Measurements from ENCODE around the gene AKIRIN1.
"Not testable (repeated sequence)": the region's sequence is repeated elsewhere in the genome, so short reads cannot be mapped to it uniquely, and the experiment has no call there.

AKIRIN1 gene

DNA sequence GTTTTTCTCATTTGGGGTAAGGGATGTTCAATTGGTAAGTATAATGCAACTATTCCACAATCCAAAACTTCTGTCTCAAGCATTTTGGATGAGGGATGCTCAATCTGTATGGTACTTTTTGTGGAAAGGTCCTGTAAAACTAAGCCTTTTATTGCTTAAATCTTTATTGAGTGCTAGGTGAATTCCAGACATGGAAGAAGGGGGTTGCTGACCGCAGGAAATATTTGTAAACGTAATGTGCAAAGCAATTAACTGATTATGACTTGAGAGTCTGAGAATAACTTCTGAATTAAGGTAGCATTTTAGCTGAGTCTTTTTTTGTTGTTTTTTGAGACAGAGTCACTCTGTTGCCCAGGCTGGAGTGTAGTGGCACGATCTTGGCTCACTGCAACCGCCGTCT, 3.1 kb downstream of the AKIRIN1 start:
- no peak for DNase-seq (ENCODE audit: low read depth in 2 of 2)

DNA sequence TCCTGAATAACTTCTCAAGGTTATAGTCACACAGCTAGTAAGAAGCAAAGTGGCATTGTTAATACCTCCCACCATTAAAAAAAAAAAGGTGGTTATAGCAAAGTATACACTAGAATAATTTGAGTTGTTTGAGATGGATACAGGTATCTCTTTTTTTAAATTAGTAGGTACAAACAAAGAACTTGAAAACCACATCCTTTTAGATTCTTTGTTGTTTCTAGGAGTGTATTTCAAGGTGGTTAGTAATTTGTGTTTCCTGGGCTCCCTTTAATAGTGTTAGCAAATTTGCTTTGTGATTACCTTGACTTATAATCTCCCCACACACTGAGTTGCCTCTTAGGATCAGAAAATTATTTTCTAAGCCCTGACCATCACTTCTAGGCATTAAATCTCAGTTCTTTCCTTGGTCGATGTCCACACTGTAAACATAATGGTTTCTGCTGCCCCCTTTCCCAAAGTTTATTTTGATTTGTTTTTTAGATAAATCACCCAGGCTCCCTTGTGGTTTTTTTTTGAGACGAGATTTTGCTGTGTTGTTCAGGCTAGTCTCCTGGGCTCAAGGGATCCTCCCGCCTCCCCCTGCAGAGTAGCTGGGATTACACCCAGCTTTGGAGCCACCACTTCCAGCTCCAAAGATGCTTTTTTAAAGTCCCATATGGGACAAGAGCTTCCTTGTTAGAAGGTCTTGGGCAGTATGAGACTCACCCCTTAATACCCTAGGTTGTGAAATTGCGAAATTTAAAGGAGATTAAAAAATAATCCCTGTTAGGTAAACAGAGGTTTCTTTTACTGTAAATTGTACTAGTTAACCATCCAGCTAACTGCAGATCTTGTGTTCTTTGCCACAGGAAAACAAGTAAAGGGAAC, 6.2 kb downstream of the AKIRIN1 start:
- DNase-seq (ENCODE audit: low read depth in 2 of 2), result no peak

DNA sequence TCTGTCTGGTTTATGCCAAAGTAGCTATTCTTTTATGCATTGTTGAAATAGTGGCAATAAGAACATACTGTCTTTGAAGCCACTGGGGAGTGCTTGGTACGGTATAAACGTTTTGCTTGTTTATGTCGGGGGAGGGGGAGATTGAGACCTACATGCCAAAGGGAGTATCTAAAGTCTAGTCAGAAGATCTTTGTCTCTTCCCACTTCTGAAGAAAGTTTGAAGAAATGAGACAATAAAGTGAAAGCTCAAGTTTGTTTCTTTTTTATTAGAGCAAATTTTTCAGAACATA, 6.8 kb downstream of the AKIRIN1 start:
- DNase-seq (ENCODE audit: low read depth in 2 of 2), result no peak

DNA sequence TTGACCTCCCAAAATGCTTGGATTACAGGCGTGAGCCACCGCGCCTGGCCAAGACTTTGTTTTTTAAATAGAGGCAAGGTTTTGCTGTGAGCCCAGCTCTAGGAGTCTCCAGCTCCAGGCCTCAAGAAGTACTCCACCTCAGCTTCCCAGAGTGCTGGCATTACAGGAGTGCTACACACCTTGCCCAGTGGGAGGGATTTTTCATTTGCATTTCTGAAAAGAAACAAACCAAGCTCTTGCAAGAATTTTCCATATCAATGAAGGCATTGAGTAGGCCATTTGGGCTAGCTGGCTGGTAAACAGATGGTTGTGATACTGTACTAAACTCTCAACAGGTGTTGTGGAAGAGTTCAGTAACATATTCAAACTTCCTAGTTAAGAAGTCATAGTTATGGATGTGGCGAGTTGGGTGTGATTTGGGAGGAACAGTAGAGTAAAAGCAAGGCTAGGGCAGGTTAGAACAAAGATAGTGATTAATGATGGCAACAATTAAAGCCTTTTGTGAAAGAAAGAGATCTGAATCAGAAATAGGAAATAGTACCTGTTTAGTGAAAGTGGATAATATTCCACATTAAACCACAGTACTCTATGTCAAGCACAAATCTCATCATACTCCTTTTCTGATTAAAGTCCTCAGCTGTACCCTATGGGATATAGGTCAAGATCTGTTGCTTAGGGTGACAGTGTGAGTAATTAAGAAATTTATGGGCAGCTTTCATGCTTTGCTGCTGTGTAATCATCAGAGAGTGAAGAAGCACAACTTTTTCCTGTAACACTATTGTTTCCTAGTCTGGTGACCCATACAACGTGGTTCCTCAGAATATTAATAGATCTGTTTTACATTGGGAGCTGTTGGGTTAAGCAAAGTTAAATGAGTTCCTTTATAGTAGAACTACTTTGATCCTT, 10.7 kb downstream of the AKIRIN1 start:
- no peak for DNase-seq (ENCODE audit: low read depth in 2 of 2)

DNA sequence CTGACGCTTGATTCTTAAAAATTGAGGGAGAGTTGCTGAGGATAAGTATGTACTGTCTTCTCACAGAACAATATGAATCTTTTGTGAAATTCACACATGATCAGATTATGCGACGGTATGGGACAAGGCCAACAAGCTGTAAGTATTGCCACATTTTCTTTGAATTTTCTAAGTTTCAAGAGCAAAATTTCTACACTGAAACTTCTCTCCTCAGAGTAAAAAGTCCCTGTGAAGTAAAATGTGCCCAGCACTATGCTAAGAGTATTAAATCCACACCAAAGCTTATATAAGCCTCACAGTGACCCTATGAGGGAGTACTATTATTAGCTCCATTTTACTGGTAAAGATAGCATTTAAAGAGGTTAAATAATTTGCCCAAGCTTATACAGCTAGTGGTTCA, 12.2 kb downstream of the AKIRIN1 start:
- DNase-seq (ENCODE audit: low read depth in 2 of 2), result no peak

DNA sequence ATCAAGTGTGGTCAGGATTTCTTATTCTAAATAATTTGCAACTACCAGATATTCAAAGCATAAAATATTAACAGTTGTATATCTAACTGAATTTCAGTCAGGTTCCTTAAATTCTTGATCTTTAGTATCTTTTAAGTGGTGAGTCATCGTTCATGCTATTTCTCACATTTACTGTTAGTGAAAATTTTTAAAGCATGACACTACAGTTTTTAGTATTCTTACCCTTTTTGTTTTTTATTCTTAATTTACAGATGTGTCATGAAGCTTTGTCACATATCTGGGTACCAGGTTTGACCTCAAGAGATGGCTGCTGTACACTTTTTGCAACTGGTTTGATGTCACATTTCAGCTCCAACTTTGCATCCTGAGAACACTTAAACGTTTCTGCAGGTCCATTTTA, 12.7 kb downstream of the AKIRIN1 start:
- DNase-seq (ENCODE audit: low read depth in 2 of 2), result no peak

DNA sequence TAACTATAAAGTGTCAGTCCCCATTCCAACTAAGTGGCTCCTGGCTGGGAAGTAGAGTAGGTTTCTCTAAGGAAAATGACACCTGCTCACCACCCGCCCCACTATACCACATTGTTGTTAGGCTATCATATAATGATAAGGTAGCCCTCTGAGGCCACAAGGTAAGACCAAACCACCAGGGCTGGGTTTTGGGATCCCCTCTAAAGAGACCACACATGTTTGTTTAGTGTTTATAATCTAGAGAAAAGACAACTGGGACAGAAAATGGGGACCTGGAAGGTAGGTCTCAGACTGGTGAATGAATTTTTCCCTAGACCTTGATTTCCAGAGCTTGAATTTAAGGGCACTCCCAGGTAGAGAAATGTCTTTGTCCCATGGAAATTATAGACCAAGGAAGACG, 15.2 kb downstream of the AKIRIN1 start:
- DNase-seq (ENCODE audit: low read depth in 2 of 2), result no peak

DNA sequence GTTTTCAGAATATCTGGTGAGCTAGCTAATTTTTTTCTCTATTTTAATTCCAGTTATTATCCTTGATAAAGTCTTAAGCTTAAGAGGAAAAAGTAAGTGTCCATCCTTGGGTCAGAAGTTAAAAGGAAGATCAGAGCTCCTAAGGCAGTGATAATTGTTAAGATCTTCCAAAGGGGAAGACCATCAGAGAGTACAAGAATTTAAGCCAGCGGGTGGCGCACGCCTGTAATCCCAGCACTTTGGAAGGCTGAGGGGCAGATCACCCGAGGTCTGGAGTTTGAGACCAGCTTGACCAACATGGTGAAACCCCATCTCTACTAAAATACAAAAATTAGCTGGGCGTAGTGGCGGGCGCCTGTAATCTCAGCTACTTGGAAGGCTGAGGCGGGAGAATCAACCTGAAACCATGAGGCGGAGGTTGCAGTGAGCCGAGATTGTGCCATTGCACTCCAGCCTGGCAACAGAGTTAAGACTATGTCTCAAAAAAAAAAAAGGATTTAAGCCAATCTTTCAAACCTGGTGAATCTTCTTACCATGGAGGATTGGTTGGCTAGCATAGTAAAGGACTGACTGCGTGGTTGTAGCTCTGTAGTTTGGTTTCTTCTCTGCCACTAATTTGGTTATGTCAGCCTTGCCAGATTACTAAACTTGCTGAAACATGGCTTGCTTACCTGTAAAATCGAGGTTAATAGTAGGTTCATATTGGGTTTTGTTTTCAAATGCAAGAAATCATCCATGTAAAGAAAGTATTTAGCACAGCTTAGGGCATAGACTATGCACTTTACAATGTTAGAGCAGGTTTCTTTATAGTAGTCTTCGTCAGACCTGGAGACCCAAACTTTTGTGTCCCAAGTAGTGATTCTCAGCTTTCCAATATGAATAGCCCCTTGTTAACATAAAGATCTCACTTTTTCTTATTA, 15.9 kb downstream of the AKIRIN1 start:
- DNase-seq (ENCODE audit: low read depth in 2 of 2), result no peak

DNA sequence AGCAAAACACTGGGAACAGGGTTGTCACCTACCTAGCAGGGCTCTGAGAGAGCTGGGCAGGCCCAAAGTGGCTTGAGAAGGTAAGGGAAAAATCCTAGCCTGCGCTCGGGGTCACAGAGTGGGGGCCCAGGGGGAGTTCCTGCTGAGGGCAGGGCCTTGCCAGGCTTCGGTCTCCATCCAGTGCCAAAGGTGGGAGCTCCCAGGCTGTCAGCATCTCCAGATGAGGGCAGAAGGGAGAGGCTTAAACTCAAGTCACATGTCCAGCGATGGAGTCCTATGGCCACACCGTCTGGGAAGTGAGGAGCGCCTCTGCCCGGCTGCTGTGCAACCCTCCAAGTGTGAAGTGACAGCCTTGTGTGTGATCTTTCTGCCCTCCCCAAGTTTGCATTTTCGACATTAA, 23.9 kb downstream of the AKIRIN1 start:
- DNase-seq (ENCODE audit: low read depth in 2 of 2), result not testable (repeated sequence)

DNA sequence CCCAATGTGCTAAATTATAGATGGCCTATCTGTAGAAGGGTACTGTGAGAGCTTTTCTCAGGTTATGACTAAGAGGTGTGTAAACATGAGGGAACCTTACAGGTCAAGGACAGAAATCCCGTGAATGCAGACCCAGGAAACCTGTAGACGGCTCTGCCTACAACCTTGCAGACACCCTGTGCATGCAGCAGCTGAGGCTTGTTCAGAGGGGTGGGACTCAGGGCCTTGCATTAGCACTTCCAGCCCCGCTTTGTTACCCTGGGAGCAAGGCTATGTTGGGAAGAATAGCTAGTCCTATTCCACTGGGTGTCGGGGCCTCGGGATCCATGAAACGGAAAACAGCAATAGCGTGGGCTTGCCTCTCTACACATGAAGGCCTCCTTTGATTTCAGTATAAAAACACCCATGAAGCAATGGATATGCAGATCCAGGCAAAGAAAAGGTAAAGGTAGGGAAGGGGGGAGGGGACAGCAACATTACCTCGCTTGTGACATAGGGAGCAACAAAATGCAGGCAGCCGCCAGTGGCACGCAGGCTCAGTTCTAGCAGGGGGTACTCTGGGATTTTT, 25.6 kb downstream of the AKIRIN1 start:
- DNase-seq (ENCODE audit: low read depth in 2 of 2), result no peak

DNA sequence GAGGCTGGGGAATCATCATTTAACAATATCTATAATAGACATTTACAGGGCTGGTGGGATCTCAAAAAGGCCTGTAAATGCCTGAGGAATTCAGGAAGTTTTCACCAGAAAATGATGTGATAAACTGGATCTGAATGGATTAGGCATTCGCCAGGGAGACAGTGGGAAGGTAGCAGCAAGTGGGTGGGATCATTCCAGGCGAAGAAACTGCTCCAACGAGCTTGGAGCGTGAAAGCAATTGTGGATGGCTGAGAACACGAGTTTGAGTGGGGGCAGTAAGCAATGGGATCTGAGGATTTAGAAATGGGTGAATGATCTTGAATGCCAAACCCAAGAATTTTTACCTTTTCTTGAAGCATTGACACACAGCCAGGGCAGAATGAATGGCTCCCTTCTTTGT, 26.2 kb downstream of the AKIRIN1 start:
- no peak for DNase-seq (ENCODE audit: low read depth in 2 of 2)

DNA sequence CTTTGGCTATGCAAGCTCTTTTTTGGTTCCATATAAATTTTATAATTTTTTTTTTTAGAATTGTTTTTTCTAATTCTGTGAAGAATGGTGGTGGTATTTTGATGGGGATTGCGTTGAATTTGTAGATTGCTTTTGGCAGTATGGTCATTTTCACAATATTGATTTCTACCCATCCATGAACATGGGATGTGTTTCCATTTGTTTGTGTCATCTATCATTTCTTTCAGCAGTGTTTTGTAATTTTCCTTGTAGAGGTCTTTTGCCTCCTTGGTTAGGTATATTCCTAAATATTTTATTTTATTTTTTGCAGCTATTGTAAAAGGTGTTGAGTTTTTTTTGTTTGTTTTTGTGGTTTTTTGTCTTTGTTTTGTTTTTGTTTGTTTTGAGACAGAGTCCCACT, 29.4 kb downstream of the AKIRIN1 start:
- not testable (repeated sequence) for DNase-seq (ENCODE audit: low read depth in 2 of 2)

DNA sequence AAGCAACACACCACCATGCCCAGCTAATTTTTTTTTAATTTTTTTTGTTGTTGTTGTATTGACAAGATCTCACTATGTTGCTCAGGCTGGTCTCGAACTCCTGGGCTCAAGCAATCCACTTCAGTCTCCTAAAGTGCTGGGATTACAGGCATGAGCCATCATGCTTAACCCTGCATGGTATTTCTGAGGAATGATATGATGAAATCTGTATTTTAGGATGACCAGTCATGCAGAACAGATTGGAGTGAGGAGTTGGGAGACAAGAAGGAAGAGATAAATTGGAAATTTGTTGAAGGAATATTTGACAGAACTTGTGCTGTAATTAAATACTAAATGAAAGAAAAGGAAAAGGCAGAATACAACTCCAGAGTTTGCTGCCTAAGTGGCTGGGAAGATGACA, 30.4 kb downstream of the AKIRIN1 start:
- DNase-seq (ENCODE audit: low read depth in 2 of 2), result no peak

DNA sequence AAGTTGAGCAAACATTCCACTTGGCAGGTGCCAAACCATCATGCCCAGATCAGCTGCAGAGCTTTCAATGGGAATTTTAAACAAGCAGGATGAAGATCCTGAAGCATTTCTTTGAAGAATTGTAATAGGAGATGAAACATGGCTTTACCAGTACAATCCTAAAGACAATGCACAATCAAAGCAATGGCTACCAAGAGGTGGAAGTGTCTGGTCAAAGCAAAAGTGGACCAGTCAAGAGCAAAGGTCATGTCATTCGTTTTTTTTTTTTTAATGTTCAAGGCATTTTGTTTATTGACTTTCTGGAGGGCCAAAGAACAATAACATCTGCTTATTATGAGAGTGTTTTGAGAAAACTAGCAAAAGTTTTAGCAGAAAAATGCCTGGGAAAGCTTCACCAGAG, 32.1 kb downstream of the AKIRIN1 start:
- DNase-seq (ENCODE audit: low read depth in 2 of 2), result no peak

DNA sequence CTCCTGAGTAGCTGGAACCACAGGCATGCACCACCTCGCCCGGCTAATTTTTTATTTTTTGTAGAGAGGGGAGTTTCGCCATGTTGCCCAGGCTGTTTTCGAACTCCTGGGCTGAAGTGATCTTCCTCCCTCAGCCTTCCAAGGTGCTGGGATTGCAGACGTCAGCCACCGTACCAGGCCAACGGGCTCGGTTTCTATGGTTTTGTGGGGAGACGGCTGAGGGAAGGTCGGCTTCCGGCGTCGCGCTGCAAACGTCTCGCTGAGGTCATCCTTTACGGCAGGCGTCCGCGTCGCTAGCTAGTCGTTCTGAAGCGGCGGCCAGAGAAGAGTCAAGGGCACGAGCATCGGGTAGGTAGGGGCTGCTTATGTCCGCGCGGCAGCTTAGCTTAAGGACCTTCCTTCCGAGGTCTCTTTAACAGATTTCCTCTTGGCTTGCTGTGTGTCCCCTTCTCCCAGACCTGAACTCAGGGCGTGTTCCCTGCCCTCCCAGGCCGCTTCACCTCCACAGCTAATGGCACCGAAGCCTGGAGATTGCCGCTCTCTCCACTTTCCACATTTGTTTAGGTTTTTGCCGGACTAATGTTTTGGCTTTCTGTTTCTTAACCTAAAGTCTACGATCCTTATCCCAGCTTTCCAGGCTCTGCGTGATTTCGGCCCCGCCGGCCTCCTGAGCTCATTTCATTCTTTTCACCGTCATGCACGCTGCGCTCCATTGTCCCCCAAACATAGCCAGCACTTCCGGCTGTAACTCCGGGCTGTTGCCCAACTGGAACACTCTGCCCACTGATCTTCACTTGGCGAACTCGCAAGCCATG, 35.2 kb downstream of the AKIRIN1 start, which contains the start of gene NDUFS5:
Gene NDUFS5 (plus strand): TSS at position 300 of the 815 bp plus-strand sequence. CDS start 2,375 bp downstream, outside the sequence.
- peak; percentile 66 to 74 for DNase-seq (ENCODE audit: low read depth in 2 of 2)

DNA sequence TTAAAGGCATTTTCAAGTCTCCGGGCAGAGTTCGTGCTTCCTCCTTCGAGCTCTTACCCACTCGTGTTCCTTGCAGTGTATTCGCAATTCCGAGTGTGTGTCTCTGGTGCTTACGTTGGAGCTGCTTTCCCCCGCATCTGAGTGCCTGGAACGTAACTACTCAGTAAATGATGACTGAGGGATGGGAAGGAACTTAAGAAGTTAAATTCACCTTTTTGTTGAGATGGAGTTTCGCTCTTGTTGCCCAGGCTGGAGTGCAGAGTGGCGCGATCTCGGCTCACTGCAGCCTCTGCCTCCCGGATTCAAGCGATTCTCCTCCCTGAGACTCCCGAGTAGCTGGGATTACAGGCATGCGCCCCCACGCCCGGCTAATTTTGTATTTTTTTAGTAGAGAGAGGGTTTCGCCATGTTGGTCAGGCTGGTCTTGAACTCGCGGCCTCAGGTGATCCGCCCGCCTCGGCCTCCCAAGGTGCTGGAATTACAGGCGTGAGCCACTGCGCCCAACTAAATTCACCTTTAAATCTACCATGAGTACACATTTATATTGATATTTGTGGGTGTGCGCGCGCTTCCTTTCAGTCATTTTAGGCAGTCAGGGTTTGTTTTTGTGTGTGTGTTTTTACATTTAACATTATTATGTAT, 35.9 kb downstream of the AKIRIN1 start:
- no peak for DNase-seq (ENCODE audit: low read depth in 2 of 2)

DNA sequence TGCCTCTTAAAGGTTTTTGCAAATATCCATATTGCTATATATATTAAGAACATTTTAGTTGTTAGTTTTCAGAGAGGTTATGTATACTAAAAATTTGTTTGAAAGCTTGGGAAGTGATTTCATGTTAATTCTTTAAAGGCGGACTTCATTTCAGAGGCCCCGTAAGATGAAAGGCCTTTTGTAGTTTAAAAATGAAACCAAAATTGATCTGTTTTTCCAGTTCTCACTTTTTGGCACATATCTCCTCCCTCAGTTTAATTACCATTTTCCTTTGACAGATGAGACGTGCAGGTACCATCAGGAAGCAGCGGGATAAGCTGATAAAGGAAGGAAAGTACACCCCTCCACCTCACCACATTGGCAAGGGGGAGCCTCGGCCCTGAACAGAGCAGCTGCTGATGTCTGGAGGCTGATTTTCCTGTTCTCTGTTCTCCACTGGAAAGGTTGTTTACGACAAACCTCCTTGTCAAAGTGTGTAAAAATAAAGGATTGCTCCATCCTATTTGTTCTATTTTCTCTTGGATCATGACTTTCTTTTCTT, 43.1 kb downstream of the AKIRIN1 start:
- no peak for DNase-seq (ENCODE audit: low read depth in 2 of 2)

DNA sequence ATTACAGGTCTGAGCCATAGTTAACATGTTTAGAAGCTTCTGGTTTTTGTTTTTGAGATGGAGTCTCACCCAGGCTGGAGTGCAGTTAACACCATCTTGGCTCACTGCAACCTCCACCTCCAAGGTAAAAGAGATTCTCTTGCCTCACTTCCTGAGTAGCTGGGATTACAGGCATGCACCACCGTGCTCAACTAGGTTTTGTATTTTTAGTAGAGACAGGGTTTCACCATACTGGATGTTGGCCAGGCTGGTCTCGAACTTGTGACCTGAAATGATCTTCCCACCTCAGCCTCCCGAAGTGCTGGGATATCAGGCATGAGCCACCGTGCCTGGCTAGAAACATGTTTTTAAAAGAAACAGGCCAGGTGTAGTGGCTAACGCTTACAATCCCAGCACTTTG, 45.6 kb downstream of the AKIRIN1 start:
- no peak for DNase-seq (ENCODE audit: low read depth in 2 of 2)

DNA sequence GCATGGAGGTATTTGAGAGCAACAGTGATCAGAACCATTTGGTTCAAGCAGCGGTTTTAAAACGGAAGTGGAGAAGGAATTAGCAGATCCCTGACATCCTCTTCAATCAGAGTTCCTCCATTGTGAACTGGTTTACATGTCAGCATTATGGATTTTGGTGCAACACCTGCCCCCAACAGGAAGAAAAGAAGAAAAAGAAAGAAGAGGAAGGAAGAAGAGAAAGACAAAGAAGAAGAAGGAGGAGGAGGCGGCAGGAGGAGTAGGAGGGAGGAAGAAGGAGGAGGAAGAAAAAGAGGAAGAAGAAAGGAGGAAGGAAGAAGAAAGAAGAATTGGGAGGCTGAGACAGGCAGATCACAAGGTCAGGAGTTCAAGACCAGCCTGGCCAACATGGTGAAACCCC, 52.4 kb downstream of the AKIRIN1 start:
- DNase-seq (ENCODE audit: low read depth in 2 of 2), result no peak

DNA sequence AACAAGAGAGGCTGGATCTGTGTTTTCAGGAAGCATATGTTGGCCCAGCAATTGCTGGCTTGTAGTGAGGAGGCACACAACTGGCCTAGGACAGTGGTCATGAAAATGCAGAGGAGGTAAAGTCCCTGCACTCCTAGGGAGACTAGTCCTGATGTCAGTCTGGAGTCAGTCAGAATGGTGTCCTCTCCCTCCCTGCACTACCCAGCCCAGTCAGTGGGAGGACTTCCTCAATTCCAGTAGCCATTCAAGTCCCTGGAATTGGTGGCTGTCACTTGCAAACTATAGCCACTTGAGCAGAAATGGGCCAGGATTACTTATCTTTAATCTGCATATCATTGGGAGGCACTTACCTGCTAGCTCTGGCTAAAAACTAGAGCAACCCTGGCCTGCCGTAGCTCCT, 53.7 kb downstream of the AKIRIN1 start:
- no peak for DNase-seq (ENCODE audit: low read depth in 2 of 2)
